ENCODE results near the gene RAD23A. TPM values are rescaled to one million over a fixed set of nuclear protein-coding genes. Genes with fewer than 3 reads are reported as not detected.

The RAD23A gene
- total RNA-seq, 2 experiments from 2014 or later = 189 to 190 TPM

- no peak for ATAC-seq
- TF ChIP-seq, protein P1, sequence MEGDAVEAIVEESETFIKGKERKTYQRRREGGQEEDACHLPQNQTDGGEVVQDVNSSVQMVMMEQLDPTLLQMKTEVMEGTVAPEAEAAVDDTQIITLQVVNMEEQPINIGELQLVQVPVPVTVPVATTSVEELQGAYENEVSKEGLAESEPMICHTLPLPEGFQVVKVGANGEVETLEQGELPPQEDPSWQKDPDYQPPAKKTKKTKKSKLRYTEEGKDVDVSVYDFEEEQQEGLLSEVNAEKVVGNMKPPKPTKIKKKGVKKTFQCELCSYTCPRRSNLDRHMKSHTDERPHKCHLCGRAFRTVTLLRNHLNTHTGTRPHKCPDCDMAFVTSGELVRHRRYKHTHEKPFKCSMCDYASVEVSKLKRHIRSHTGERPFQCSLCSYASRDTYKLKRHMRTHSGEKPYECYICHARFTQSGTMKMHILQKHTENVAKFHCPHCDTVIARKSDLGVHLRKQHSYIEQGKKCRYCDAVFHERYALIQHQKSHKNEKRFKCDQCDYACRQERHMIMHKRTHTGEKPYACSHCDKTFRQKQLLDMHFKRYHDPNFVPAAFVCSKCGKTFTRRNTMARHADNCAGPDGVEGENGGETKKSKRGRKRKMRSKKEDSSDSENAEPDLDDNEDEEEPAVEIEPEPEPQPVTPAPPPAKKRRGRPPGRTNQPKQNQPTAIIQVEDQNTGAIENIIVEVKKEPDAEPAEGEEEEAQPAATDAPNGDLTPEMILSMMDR (IDR thresholded peaks at IDR 0.05) = no peak
- intact Hi-C loops (cut with micrococcal nuclease) = no loop called here
- ChIA-PET POLR2A (no interaction called here), CTCF (interaction anchor here (0.9 kb wide), 1 partner anchor 21 kb away, joined by 3 read pairs; no protein-coding TSS in a partner anchor)
- H3K27ac Mint-ChIP-seq = no peak overlapping the region
- H3K4me3 Mint-ChIP-seq = no peak overlapping the region
- H3K9me3 Mint-ChIP-seq = no peaks in the 10 kb centered on the region
- DNase-seq = no peak
- H3K36me3 Mint-ChIP-seq (ENCODE audit: low read depth) = no peaks in the 10 kb centered on the region
- peaks cover 8% of the 10 kb centered on the region for H3K27me3 Mint-ChIP-seq
- H3K4me1 Mint-ChIP-seq (ENCODE audit: low read depth) = peaks cover 8% of the 10 kb centered on the region
Observed at GRCh38 chr19:12997967-12998940, 52.6 kb downstream of the RAD23A start.

DNA sequence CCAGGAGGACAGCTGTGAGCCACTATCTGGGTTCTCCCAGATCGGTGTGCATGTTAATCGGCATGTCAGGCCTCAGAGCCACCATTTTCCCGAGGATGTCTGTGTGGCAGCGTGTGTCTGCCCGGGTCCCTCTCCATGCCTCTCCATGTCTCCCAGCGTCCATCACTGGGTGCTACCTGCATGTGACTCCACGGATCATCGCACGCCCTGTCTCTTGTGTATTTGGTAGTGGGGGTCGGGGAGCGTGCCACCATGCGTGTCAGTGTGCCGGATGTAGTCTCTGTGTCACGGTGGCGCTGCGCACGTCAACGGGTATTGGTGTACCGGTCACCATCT lies 55.5 kb downstream of the RAD23A start:
- Mint-ChIP-seq H3K4me3 (no peak overlapping the region), H3K27ac (no peak overlapping the region), H3K36me3 (ENCODE audit: low read depth) (no peaks in the 10 kb centered on the region), H3K9me3 (no peaks in the 10 kb centered on the region), H3K4me1 (ENCODE audit: low read depth) (no peaks in the 10 kb centered on the region), H3K27me3 (no peaks in the 10 kb centered on the region)
- ATAC-seq (no peak), DNase-seq (no peak)
- ChIA-PET CTCF (interaction anchor here (2.0 to 3.1 kb wide), 2 partner anchors 33 to 60 kb away, joined by 6 to 13 read pairs; no protein-coding TSS in a partner anchor), POLR2A (interaction anchor here (0.5 kb wide), 1 partner anchor 1076 kb away, joined by 4 read pairs; no protein-coding TSS in a partner anchor)
- TF ChIP-seq, protein P1 (IDR thresholded peaks at IDR 0.05) = no peak
- intact Hi-C loops (cut with micrococcal nuclease) = no loop called here

DNA sequence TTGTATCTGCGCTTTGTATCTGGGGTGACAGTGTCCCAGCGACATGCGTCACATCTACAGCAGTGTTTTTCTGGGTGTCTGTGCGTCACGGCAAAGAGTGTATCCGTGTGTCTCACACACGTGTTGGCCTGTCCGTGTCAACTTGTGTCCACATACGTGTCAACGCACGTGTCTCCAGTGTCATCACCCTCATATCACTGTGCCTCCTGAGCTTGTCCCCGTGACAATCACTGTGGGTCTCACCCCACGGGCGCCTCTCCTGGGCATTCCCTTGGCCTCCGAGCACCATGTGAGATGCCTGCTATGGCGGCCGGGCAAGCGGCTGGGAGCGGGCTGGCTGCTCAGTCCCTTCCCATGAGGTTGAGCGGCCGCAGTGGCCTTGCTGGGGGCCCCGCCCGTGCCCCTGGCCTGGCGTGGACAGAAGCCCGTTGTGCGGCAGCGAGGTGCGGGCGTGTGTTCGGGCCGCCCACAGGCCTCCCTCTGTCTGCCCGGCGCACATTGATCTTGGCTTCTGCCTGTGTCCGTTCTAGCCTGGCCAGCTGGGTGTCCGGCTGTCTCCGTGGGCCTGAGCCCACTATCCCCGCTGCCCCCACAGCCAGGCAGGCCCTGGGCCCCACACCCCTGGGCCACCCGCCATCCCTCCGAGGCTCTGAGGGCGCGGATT lies 56.0 kb downstream of the RAD23A start:
- DNase-seq (no peak), ATAC-seq (no peak)
- H3K27me3 Mint-ChIP-seq = no peaks in the 10 kb centered on the region
- intact Hi-C loops (cut with micrococcal nuclease) = no loop called here
- TF ChIP-seq, protein P1 (IDR thresholded peaks at IDR 0.05) = no peak
- no peaks in the 10 kb centered on the region for H3K4me1 Mint-ChIP-seq (ENCODE audit: low read depth)
- POLR2A ChIA-PET = interaction anchor here (0.9 to 1.1 kb wide), 2 partner anchors 66 to 117 kb away, joined by 3 read pairs; no protein-coding TSS in a partner anchor
- H3K9me3 Mint-ChIP-seq = no peaks in the 10 kb centered on the region
- H3K36me3 Mint-ChIP-seq (ENCODE audit: low read depth) = no peaks in the 10 kb centered on the region
- no peak overlapping the region for H3K27ac Mint-ChIP-seq
- CTCF ChIA-PET = interaction anchor here (3.1 kb wide), 1 partner anchor 60 kb away, joined by 13 read pairs; no protein-coding TSS in a partner anchor
- no peak overlapping the region for H3K4me3 Mint-ChIP-seq

DNA sequence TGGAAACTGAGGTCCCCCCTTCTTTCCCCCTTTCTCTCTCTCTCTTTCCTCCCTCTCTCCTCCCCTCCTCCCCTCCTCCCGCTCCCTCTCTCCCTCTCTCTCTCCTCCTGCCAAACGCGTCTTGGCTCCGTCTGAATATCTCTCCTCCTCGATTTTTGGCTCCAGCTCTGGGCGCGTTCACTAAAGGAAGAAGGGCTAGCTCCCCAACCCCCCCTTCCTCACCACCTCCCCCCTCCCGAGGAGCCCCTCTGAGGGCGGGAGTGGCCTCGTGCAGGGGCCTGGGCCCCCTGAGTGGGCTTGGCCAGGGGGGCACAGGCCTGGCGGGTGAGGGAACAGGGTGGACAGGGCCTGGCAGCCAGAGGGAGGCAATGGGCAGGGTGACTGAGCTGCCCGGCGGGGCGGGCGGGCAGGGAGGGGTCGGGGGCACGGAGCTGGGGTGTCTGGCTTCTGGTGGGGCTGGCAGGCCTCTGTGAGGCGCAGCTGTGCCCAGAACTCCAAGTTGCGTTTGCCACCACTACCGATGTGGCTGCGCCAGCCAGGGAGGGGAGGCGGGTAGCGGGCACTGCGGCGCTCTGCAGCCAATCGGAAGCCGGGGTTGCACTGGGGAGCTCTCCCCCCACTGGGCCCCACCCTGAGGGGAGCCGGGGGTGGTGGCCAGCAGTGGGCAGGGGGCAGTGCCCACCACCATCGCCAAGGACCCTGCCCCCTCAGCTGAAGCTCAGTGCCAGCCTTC lies 56.7 kb downstream of the RAD23A start:
- ChIA-PET POLR2A (interaction anchor here (0.9 to 1.1 kb wide), 3 partner anchors 11 to 117 kb away, joined by 3 to 4 read pairs (median 3); no protein-coding TSS in a partner anchor), CTCF (interaction anchor here (1.1 to 4.7 kb wide), 4 partner anchors 24 to 59 kb away, joined by 3 to 21 read pairs (median 9); no protein-coding TSS in a partner anchor)
- TF ChIP-seq, protein P1 (IDR thresholded peaks at IDR 0.05) = no peak
- Mint-ChIP-seq H3K9me3 (no peaks in the 10 kb centered on the region), H3K36me3 (ENCODE audit: low read depth) (no peaks in the 10 kb centered on the region), H3K27me3 (no peaks in the 10 kb centered on the region), H3K4me3 (no peak overlapping the region), H3K4me1 (ENCODE audit: low read depth) (no peaks in the 10 kb centered on the region), H3K27ac (no peak overlapping the region)
- no peak for DNase-seq
- intact Hi-C loops (cut with micrococcal nuclease) = no loop called here
- no peak for ATAC-seq

Measured in activated CD8-positive, alpha-beta T cell treated with anti-CD3 and anti-CD28 coated beads for 36 hours (primary cell).